Chondrocyte (in vitro differentiated cells): ENCODE results near the gene RBM20. TPM values are rescaled to one million over a fixed set of nuclear protein-coding genes. Genes with fewer than 3 reads are reported as not detected.
"Not testable (repeated sequence)": the region's sequence is repeated elsewhere in the genome, so short reads cannot be mapped to it uniquely, and the experiment has no call there.

ENCODE experiments used
- DNase-seq: peaks from one replicate; pipeline ENCODE4 v3.0.0; 2021; ENCODE audit warnings: mixed read lengths, low spot score
- H3K27ac Mint-ChIP-seq: one replicate; pipeline ENCODE4 v1.8.0; 2021; ENCODE audit warnings: mild to moderate bottlenecking, moderate library complexity, mixed read lengths; ENCODE audit not compliant: unreplicated experiment
- H3K27me3 Mint-ChIP-seq: 2 replicates; pipeline ENCODE4 v1.8.0; 2021; ENCODE audit warnings: low read depth, mixed read lengths
- H3K36me3 Mint-ChIP-seq: 2 replicates; pipeline ENCODE4 v1.8.0; 2021; ENCODE audit warnings: low read depth, mixed read lengths
- H3K4me1 Mint-ChIP-seq: 2 replicates; pipeline ENCODE4 v1.8.0; 2021; ENCODE audit warnings: low read depth, mild to moderate bottlenecking, mixed read lengths
- H3K4me3 Mint-ChIP-seq: one replicate; pipeline ENCODE4 v1.8.0; 2021; ENCODE audit warnings: mild to moderate bottlenecking, moderate library complexity, mixed read lengths; ENCODE audit not compliant: unreplicated experiment
- H3K9me3 Mint-ChIP-seq: 2 replicates; pipeline ENCODE4 v1.8.0; 2021; ENCODE audit warnings: low read depth, mixed read lengths
- total RNA-seq: library from RNA; stranded (reverse); gene quantifications from 3 replicates; pipeline ENCODE4 v1.2.1, GENCODE V29; 2021
- TF ChIP-seq, protein P1 (sequence below): fragments of 200-600 bp; sonication (generic); IDR thresholded peaks from 2 replicates; pipeline ENCODE4 v1.5.0; 2021; ENCODE audit warnings: antibody characterized with exemption, mild to moderate bottlenecking, moderate library complexity

RBM20 gene
- total RNA-seq, 1 donor from 2014 or later: 3.6 TPM

DNA sequence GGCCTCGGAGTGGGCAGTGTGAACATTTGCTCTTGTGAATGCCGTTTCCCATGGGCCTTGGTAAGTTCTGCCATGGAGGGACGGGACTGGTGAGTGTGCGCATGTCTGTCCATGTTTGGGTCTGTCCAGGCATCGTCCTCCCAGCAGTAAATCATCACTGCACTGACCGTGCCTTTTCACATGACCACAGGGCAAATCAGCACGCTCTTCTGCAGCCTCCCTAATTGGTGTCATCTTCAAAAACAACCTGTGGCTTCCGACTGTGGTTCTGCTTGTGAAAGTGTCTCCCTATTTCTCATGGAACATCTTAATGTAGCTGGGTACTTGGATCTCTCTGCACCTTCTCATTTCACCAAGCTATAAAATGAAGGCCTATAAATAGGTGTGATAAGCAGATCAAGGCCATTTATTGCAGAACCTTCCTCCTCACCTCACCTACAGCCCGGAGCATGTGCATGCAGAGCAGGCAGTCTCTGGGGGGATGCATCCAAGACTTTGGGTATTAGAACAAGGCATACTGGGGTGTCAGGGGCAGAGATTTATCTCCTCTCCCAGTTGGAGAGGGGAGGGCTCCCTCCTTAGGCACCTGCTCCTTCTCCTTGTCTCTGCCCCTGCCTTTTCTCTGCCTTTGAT, 77.4 kb downstream of the RBM20 start:
- peaks cover 5% of the 10 kb centered on the region for H3K9me3 Mint-ChIP-seq
- H3K36me3 Mint-ChIP-seq: peaks cover 6% of the 10 kb centered on the region
- no peak overlapping the region for H3K27ac Mint-ChIP-seq
- H3K27me3 Mint-ChIP-seq: peaks cover 4% of the 10 kb centered on the region
- peaks cover 9% of the 10 kb centered on the region for H3K4me1 Mint-ChIP-seq
- H3K4me3 Mint-ChIP-seq: no peak overlapping the region
- TF ChIP-seq, protein P1, sequence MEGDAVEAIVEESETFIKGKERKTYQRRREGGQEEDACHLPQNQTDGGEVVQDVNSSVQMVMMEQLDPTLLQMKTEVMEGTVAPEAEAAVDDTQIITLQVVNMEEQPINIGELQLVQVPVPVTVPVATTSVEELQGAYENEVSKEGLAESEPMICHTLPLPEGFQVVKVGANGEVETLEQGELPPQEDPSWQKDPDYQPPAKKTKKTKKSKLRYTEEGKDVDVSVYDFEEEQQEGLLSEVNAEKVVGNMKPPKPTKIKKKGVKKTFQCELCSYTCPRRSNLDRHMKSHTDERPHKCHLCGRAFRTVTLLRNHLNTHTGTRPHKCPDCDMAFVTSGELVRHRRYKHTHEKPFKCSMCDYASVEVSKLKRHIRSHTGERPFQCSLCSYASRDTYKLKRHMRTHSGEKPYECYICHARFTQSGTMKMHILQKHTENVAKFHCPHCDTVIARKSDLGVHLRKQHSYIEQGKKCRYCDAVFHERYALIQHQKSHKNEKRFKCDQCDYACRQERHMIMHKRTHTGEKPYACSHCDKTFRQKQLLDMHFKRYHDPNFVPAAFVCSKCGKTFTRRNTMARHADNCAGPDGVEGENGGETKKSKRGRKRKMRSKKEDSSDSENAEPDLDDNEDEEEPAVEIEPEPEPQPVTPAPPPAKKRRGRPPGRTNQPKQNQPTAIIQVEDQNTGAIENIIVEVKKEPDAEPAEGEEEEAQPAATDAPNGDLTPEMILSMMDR: no peak
- no peak for DNase-seq

DNA sequence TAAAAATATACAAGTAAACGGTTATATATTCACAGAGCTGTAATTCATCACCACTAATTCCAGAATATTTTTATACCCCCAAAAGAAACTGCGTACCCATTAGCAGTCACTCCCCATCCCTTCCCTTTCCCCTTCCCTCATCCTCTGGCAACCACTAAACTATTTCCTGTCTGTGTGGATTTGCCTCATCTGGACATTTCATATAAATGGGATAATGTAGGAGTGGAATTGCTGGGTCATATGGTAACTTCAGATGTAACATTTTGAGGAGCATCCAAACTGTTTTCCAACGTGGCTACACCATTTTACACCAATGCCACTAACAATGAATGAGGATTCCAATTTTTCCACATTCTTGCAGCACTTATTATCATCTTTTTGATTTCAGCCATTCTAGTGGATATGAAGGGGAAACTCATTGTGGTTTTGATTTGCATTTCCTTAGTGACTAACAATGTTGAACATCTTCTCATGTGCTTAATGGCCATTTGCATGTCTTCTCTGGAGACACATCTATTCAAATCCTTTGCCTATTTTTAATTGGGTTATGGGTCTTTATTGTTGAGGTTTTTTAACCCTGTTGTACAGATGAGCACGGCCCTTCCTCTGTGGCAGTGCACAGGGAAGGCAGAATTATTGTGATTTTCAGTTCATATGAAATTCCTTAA, 79.2 kb downstream of the RBM20 start:
- TF ChIP-seq, protein P1: no peak
- Mint-ChIP-seq H3K9me3 (peaks cover 5% of the 10 kb centered on the region), H3K36me3 (peaks cover 6% of the 10 kb centered on the region), H3K27me3 (peaks cover 4% of the 10 kb centered on the region), H3K27ac (no peak overlapping the region), H3K4me3 (no peak overlapping the region), H3K4me1 (peaks cover 9% of the 10 kb centered on the region)
- no peak for DNase-seq

DNA sequence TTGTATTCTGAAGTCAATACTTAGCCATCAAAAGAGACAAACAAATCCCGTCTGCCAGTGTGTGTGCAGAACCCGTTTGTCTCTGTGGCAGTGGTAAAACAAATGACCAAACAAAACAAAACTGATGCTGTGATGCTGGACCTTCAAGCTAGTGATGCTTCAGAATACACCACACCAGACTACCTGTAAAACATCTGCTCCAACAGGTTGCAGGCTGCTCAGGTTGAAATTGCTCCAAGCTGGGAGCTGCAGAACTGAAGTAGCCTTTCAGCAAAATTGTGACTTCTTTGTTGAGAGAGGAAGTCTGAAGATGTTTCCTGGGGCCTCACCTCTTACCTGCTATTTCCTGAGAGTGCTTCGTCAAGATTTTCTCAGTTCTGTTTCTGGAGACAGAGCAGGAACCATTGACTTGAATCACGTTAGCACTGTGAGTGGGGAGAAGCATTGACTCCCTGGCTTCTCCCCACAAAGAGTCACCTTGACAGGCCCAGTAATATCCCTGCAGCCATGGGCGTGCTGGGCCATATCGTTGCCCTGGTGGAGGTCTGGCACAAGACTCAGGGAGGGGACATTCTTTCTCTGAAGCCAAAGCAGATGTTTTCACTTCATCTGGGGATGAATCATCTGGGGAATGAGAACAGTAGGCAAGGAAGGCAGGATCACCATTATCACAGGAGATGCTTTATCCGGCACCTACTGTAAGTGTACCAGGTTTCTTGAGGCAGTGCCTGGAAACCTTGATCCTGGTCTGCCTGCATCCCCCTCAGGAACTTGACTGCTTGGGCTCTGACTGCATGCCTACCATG, 80.2 kb downstream of the RBM20 start:
- H3K27me3 Mint-ChIP-seq: peaks cover 4% of the 10 kb centered on the region
- peaks cover 5% of the 10 kb centered on the region for H3K9me3 Mint-ChIP-seq
- TF ChIP-seq, protein P1: no peak
- DNase-seq: no peak
- peaks cover 6% of the 10 kb centered on the region for H3K36me3 Mint-ChIP-seq
- H3K4me3 Mint-ChIP-seq: no peak overlapping the region
- H3K4me1 Mint-ChIP-seq: peaks cover 9% of the 10 kb centered on the region
- H3K27ac Mint-ChIP-seq: no peak overlapping the region

DNA sequence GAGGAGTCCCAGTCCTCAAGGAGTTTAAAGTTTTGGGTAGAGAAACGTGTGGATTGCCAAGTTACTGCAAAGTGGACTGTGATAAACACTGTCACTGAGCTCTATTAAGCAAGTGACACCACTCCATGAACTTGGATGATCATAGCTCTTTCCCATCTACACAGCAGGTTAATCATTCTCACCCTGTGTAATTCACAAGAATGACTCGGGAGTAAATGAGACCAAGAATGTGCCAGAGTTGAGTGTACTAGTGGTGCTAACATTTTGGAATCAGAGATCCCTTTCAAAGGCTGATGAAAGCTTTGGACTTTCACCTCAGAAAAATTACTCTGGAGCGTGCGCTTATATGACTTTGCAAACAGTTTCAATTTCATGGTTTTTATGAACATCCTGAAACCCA, 80.8 kb downstream of the RBM20 start:
- TF ChIP-seq, protein P1: no peak
- peaks cover 9% of the 10 kb centered on the region for H3K4me1 Mint-ChIP-seq
- H3K4me3 Mint-ChIP-seq: no peak overlapping the region
- peaks cover 4% of the 10 kb centered on the region for H3K27me3 Mint-ChIP-seq
- peaks cover 5% of the 10 kb centered on the region for H3K9me3 Mint-ChIP-seq
- no peak overlapping the region for H3K27ac Mint-ChIP-seq
- H3K36me3 Mint-ChIP-seq: peaks cover 6% of the 10 kb centered on the region
- no peak for DNase-seq

DNA sequence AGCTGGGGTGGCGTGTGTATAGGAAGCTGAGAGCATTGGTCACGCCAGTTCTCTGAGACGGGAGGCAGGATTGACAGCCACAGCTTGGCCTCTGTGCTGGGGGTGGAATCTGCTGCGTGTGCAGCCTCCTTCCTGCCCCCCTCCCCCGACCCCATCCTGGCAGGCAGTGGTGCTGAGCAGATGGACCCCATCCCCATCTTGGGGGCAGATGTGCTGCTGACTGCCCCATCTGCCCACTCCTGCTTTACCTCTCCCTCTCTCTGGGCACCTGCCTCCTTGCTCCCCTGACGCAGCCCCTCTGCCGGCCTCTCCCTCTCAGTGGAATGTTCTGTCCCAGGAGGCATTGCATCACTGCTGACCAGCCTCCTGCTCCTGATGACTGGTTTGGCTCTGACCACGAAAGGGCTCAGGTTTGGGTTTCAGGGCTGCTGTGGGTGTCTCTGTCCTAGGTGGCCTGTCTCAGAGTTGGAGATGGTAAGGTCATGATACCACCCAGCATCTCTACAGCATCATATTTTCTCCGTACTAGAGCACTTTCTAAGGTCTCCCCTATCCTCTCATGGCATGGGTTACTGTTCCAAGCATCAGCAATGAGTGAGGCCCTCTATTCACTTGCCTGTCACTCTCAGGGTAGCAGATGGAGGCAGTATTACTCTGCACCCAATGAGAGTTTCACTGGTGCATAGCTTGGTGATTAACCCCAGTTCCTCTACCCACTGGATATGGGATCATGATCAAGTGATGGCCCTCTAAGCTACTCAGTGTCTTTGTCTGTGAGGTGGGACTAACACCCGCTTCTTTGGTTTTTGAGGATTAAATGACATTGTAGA, 81.9 kb downstream of the RBM20 start:
- H3K27me3 Mint-ChIP-seq: peaks cover 2% of the 10 kb centered on the region
- H3K27ac Mint-ChIP-seq: no peak overlapping the region
- peaks cover under 1% of the 10 kb centered on the region for H3K36me3 Mint-ChIP-seq
- peaks cover 5% of the 10 kb centered on the region for H3K9me3 Mint-ChIP-seq
- DNase-seq: no peak
- H3K4me1 Mint-ChIP-seq: peaks cover 9% of the 10 kb centered on the region
- no peak overlapping the region for H3K4me3 Mint-ChIP-seq
- TF ChIP-seq, protein P1: no peak

DNA sequence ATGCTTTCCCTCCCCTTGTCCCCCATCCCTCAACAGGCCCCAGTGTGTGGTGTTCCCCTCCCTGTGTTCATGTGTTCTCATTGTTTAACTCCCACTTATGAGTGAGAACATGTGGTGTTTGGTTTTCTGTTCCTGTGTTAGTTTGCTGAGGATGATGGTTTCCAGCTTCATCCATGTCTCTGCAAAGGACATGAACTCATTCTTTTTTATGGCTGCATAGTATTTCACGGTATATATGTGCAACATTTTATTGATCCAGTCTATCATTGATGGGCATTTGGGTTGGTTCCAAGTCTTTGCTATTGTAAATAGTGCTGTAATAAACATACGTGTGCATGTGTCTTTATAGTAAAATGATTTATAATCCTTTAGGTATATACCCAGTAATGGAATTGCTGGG, 83.6 kb downstream of the RBM20 start:
- not testable (repeated sequence) for H3K4me3 Mint-ChIP-seq, H3K4me1 Mint-ChIP-seq, H3K36me3 Mint-ChIP-seq, DNase-seq, H3K27ac Mint-ChIP-seq, H3K9me3 Mint-ChIP-seq
- H3K27me3 Mint-ChIP-seq: peaks cover 12% of the 10 kb centered on the region
